WTC11 (cell line): ENCODE results near the gene LRRC27. TPM values are rescaled to one million over a fixed set of nuclear protein-coding genes. Genes with fewer than 3 reads are reported as not detected.

Experiments used
- ATAC-seq: fragments of 200-7000 bp; cut with Tn5 transposase; 2 replicates; pipeline ENCODE4 v1.10.0; 2021; ENCODE audit warnings: mild to moderate bottlenecking, moderate library complexity
- CTCF ChIA-PET: fragments of 300-600 bp; sonication (Branson Sonifier 250); formaldehyde crosslinking; loops from one replicate; lab custom pipeline; 2021; ENCODE audit warnings: antibody characterized with exemption; lab: Charles Lee
- POLR2A ChIA-PET: fragments of 350-600 bp; sonication (Branson Sonifier 250); formaldehyde crosslinking; loops from one replicate; lab custom pipeline; 2021; ENCODE audit warnings: antibody characterized with exemption; lab: Charles Lee
- DNase-seq: peaks from one replicate; pipeline ENCODE4 v3.0.0; 2021; ENCODE audit warnings: low spot score
- H3K27ac Mint-ChIP-seq: 2 replicates; pipeline ENCODE4 v1.8.0; 2021; ENCODE audit warnings: mixed read lengths
- H3K27me3 Mint-ChIP-seq: 2 replicates; pipeline ENCODE4 v1.8.0; 2021; ENCODE audit warnings: low read depth, mild to moderate bottlenecking, moderate library complexity, mixed read lengths
- H3K36me3 Mint-ChIP-seq: 2 replicates; pipeline ENCODE4 v1.8.0; 2021; ENCODE audit warnings: mixed read lengths
- H3K4me1 Mint-ChIP-seq: 2 replicates; pipeline ENCODE4 v1.8.0; 2022; ENCODE audit warnings: mixed read lengths
- H3K4me3 Mint-ChIP-seq: 2 replicates; pipeline ENCODE4 v1.8.0; 2021; ENCODE audit warnings: mild to moderate bottlenecking, moderate library complexity, mixed read lengths
- H3K9me3 Mint-ChIP-seq: 2 replicates; pipeline ENCODE4 v1.8.0; 2021; ENCODE audit warnings: mixed read lengths
- ARID4B ChIP-seq: sonication (generic); formaldehyde crosslinking; IDR thresholded peaks from 2 replicates; pipeline ENCODE4 v1.8.0; 2023; ENCODE audit warnings: missing genetic modification reagents, mild to moderate bottlenecking, borderline replicate concordance
- E2F1 ChIP-seq: sonication (generic); formaldehyde crosslinking; IDR thresholded peaks from 2 replicates; pipeline ENCODE4 v1.8.0; 2022; ENCODE audit warnings: mild to moderate bottlenecking, missing genetic modification reagents
- E2F4 ChIP-seq: sonication (generic); formaldehyde crosslinking; IDR thresholded peaks from 2 replicates; pipeline ENCODE4 v1.8.1; 2022; ENCODE audit warnings: low read depth, mild to moderate bottlenecking, moderate library complexity, missing genetic modification reagents, borderline replicate concordance
- E2F5 ChIP-seq: sonication (generic); formaldehyde crosslinking; IDR thresholded peaks from 2 replicates; pipeline ENCODE4 v1.8.1; 2022; ENCODE audit warnings: mild to moderate bottlenecking, moderate library complexity, missing genetic modification reagents
- FOXP1 ChIP-seq: sonication (generic); formaldehyde crosslinking; IDR thresholded peaks from 2 replicates; pipeline ENCODE4 v1.8.0; 2022; ENCODE audit warnings: missing genetic modification reagents, mild to moderate bottlenecking, moderate library complexity, borderline replicate concordance
- HMGXB4 ChIP-seq: sonication (generic); formaldehyde crosslinking; IDR thresholded peaks from 2 replicates; pipeline ENCODE4 v1.8.1; 2023; ENCODE audit warnings: mild to moderate bottlenecking, moderate library complexity, missing genetic modification reagents
- JAZF1 ChIP-seq: fragments of 250-450 bp; sonication (Bioruptor Pico); IDR thresholded peaks from 2 replicates; pipeline ENCODE4 v1.9.0; 2021; ENCODE audit warnings: moderate library complexity, mild to moderate bottlenecking, inconsistent platforms
- MYBL2 ChIP-seq: sonication (generic); formaldehyde crosslinking; IDR thresholded peaks from 2 replicates; pipeline ENCODE4 v1.8.1; 2023; ENCODE audit warnings: mild to moderate bottlenecking, moderate library complexity, missing genetic modification reagents
- NFE2L1 ChIP-seq: sonication (generic); formaldehyde crosslinking; IDR thresholded peaks from 2 replicates; pipeline ENCODE4 v1.8.1; 2023; ENCODE audit warnings: missing genetic modification reagents
- RELA ChIP-seq: sonication (generic); formaldehyde crosslinking; IDR thresholded peaks from 2 replicates; pipeline ENCODE4 v1.8.1; 2022; ENCODE audit warnings: missing genetic modification reagents, mild to moderate bottlenecking, borderline replicate concordance
- SMAD3 ChIP-seq: sonication (generic); formaldehyde crosslinking; IDR thresholded peaks from 2 replicates; pipeline ENCODE4 v1.8.0; 2022; ENCODE audit warnings: missing genetic modification reagents, mild to moderate bottlenecking, borderline replicate concordance
- SOX15 ChIP-seq: fragments of 250-450 bp; sonication (Bioruptor Pico); IDR thresholded peaks from 2 replicates; pipeline ENCODE4 v1.9.0; 2021; ENCODE audit warnings: mild to moderate bottlenecking
- USF2 ChIP-seq: sonication (generic); formaldehyde crosslinking; IDR thresholded peaks from 2 replicates; pipeline ENCODE4 v1.8.1; 2023; ENCODE audit warnings: mild to moderate bottlenecking, missing genetic modification reagents, moderate library complexity
- ZNF317 ChIP-seq: sonication (generic); formaldehyde crosslinking; IDR thresholded peaks from 2 replicates; pipeline ENCODE4 v1.8.1; 2023; ENCODE audit warnings: low read depth, mild to moderate bottlenecking, moderate library complexity, missing genetic modification reagents, borderline replicate concordance
- ZNF423 ChIP-seq: fragments of 250-450 bp; sonication (Bioruptor Pico); IDR thresholded peaks from 2 replicates; pipeline ENCODE4 v2.1.2; 2022; ENCODE audit warnings: mild to moderate bottlenecking, moderate library complexity
- ZSCAN18 ChIP-seq: fragments of 250-450 bp; sonication (Bioruptor Pico); IDR thresholded peaks from 2 replicates; pipeline ENCODE4 v2.1.2; 2022; ENCODE audit warnings: mild to moderate bottlenecking, moderate library complexity
- total RNA-seq: library from RNA; stranded (reverse); gene quantifications from 3 replicates; pipeline ENCODE4 v1.2.3, GENCODE V29; 2021

Gene LRRC27
- total RNA-seq, 1 experiment from 2014 or later: 4.4 TPM

GRCh38 chr10:132354356-132355094, 22.5 kb downstream of the LRRC27 start:
- CTCF ChIA-PET: interaction anchor here (1.4 to 1.8 kb wide), 3 partner anchors 33 to 132 kb away, joined by 3 to 6 read pairs (median 5); no protein-coding TSS in a partner anchor
- Mint-ChIP-seq H3K4me1 (no peaks in the 10 kb centered on the region), H3K4me3 (no peak overlapping the region), H3K27me3 (peaks cover 7% of the 10 kb centered on the region), H3K9me3 (no peaks in the 10 kb centered on the region), H3K36me3 (no peaks in the 10 kb centered on the region), H3K27ac (no peak overlapping the region)
- TF ChIP-seq JAZF1 (CRISPR knock-in tag): no peak
- TF ChIP-seq NFE2L1 (CRISPR knock-in tag): no peak
- TF ChIP-seq ARID4B (CRISPR knock-in tag): no peak
- no peak for TF ChIP-seq FOXP1 (CRISPR knock-in tag)
- TF ChIP-seq ZNF317 (CRISPR knock-in tag): no peak
- no peak for TF ChIP-seq MYBL2
- TF ChIP-seq RELA (CRISPR knock-in tag): no peak
- no peak for TF ChIP-seq ZSCAN18 (CRISPR knock-in tag)
- TF ChIP-seq E2F5 (CRISPR knock-in tag): no peak
- TF ChIP-seq HMGXB4: no peak
- no peak for TF ChIP-seq USF2 (CRISPR knock-in tag)
- TF ChIP-seq SOX15 (CRISPR knock-in tag): no peak
- TF ChIP-seq ZNF423 (CRISPR knock-in tag): no peak
- TF ChIP-seq SMAD3 (CRISPR knock-in tag): no peak
- TF ChIP-seq E2F1 (CRISPR knock-in tag): no peak
- no peak for TF ChIP-seq E2F4 (CRISPR knock-in tag)
- no peak for DNase-seq
- ATAC-seq: no peak; the same call in 1 of the 2 replicates
- POLR2A ChIA-PET: no interaction called here
